Glutamatergic neuron (in vitro differentiated cells): ENCODE data around the gene SVIL. TPM values are rescaled to one million over a fixed set of nuclear protein-coding genes. Genes with fewer than 3 reads are reported as not detected.
"Not testable (repeated sequence)": the region's sequence is repeated elsewhere in the genome, so short reads cannot be mapped to it uniquely, and the experiment has no call there.

Experiments used
- DNase-seq: peaks from one replicate; pipeline ENCODE4 v3.0.0; 2022
- H3K27ac Mint-ChIP-seq: one replicate; pipeline ENCODE4 v1.8.0; 2020; ENCODE audit warnings: mild to moderate bottlenecking, mixed read lengths, inconsistent platforms; ENCODE audit not compliant: unreplicated experiment
- H3K27me3 Mint-ChIP-seq: one replicate; pipeline ENCODE4 v1.8.0; 2020; ENCODE audit warnings: mild to moderate bottlenecking, moderate library complexity, mixed read lengths, inconsistent platforms; ENCODE audit not compliant: unreplicated experiment
- H3K36me3 Mint-ChIP-seq: one replicate; pipeline ENCODE4 v1.8.0; 2020; ENCODE audit warnings: mild to moderate bottlenecking, mixed read lengths, inconsistent platforms; ENCODE audit not compliant: unreplicated experiment
- H3K4me1 Mint-ChIP-seq: one replicate; pipeline ENCODE4 v1.8.0; 2020; ENCODE audit warnings: mild to moderate bottlenecking, low read depth, mixed read lengths, inconsistent platforms; ENCODE audit not compliant: unreplicated experiment
- H3K4me3 Mint-ChIP-seq: one replicate; pipeline ENCODE4 v1.8.0; 2020; ENCODE audit warnings: mild to moderate bottlenecking, mixed read lengths, inconsistent platforms; ENCODE audit not compliant: unreplicated experiment
- H3K9me3 Mint-ChIP-seq: one replicate; pipeline ENCODE4 v1.8.0; 2020; ENCODE audit warnings: mild to moderate bottlenecking, moderate library complexity, mixed read lengths, inconsistent platforms; ENCODE audit not compliant: unreplicated experiment
- CTCF ChIP-seq: fragments of 200-600 bp; sonication (generic); IDR thresholded peaks from one replicate; pipeline ENCODE4 v1.5.0; 2021; ENCODE audit not compliant: partially characterized antibody, unreplicated experiment
- total RNA-seq: library from RNA; stranded (reverse); fragmentation: NEBNext Ultra II Directional; extraction: Animal tissue kit (Norgen Biotek cat#: 25700); gene quantifications from one replicate; pipeline ENCODE4 v1.2.1, GENCODE V29; 2021; ENCODE audit not compliant: unreplicated experiment

The SVIL gene
- total RNA-seq, 1 donor from 2014 or later: 117 TPM

GRCh38 chr10:29514306-29514705, 120.5 kb downstream of the SVIL start:
- Mint-ChIP-seq H3K27ac (no peak overlapping the region), H3K9me3 (no peaks in the 10 kb centered on the region), H3K4me3 (no peak overlapping the region), H3K27me3 (peaks cover 4% of the 10 kb centered on the region), H3K36me3 (no peaks in the 10 kb centered on the region), H3K4me1 (peaks cover 8% of the 10 kb centered on the region)
- no peak for DNase-seq
- TF ChIP-seq CTCF: no peak

GRCh38 chr10:29512425-29512974, 122.3 kb downstream of the SVIL start:
- Mint-ChIP-seq H3K27me3 (peaks cover 4% of the 10 kb centered on the region), H3K9me3 (peaks cover 2% of the 10 kb centered on the region), H3K27ac (peak overlapping the region; percentile 80), H3K36me3 (no peaks in the 10 kb centered on the region), H3K4me3 (no peak overlapping the region), H3K4me1 (peaks cover 9% of the 10 kb centered on the region)
- no peak for TF ChIP-seq CTCF
- no peak for DNase-seq

- DNase-seq, H3K9me3 Mint-ChIP-seq, H3K27me3 Mint-ChIP-seq, H3K27ac Mint-ChIP-seq, H3K36me3 Mint-ChIP-seq, H3K4me3 Mint-ChIP-seq: not testable (repeated sequence)
- peaks cover 12% of the 10 kb centered on the region for H3K4me1 Mint-ChIP-seq
Measured at GRCh38 chr10:29511806-29512205, 123.0 kb downstream of the SVIL start.

- H3K27me3 Mint-ChIP-seq, DNase-seq, H3K9me3 Mint-ChIP-seq, H3K27ac Mint-ChIP-seq, H3K36me3 Mint-ChIP-seq, H3K4me3 Mint-ChIP-seq: not testable (repeated sequence)
- peaks cover 12% of the 10 kb centered on the region for H3K4me1 Mint-ChIP-seq
Measured at GRCh38 chr10:29510483-29511157, 124.2 kb downstream of the SVIL start.

GRCh38 chr10:29508554-29509244, 126.1 kb downstream of the SVIL start:
- Mint-ChIP-seq H3K9me3 (peaks cover 2% of the 10 kb centered on the region), H3K4me3 (no peak overlapping the region), H3K4me1 (peaks cover 12% of the 10 kb centered on the region), H3K27ac (no peak overlapping the region), H3K27me3 (peaks cover 4% of the 10 kb centered on the region), H3K36me3 (peaks cover 4% of the 10 kb centered on the region)
- TF ChIP-seq CTCF: no peak
- no peak for DNase-seq

- H3K4me1 Mint-ChIP-seq, H3K27me3 Mint-ChIP-seq, H3K4me3 Mint-ChIP-seq, DNase-seq, H3K36me3 Mint-ChIP-seq, H3K9me3 Mint-ChIP-seq: not testable (repeated sequence)
- H3K27ac Mint-ChIP-seq: peak overlapping the region; percentile 1
Measured at GRCh38 chr10:29507750-29508149, 127.0 kb downstream of the SVIL start.

GRCh38 chr10:29506324-29506921, 128.3 kb downstream of the SVIL start:
- not testable (repeated sequence) for H3K27me3 Mint-ChIP-seq, H3K27ac Mint-ChIP-seq, H3K36me3 Mint-ChIP-seq, H3K9me3 Mint-ChIP-seq, H3K4me1 Mint-ChIP-seq, DNase-seq, H3K4me3 Mint-ChIP-seq
